ELR (cell line): ENCODE data around the gene TBP.

Experiments
- DNase-seq: peaks from one replicate; pipeline ENCODE4 v3.0.0-alpha.2; 2015; ENCODE audit warnings: low read depth

Gene TBP

GRCh38 chr6:170535004-170535403 is 19.2 kb upstream of the TBP start:
- DNase-seq: no peak

- no peak for DNase-seq
These were observed 17.5 kb upstream of the TBP start for GRCh38 chr6:170536671-170537070.

DNA sequence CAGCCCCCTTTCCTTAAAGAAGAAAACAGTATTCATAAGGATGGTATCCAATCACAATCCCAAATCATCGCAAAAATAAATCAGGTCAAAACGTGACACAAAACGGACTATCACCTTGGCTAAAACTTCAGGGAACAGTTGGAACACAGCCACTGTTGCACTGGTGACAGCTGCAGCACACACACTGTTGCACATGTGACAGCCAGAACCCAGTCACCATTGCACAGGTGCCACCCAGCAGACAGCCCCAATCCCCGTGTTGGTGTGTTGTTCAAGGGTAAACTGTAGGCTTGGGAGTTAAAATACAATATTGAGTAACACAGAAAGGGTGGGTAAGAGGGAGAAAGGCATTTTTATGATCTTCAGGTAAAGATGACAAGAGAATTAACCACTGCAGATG is 16.8 kb upstream of the TBP start:
- DNase-seq: no peak

GRCh38 chr6:170542031-170542719 is 12.0 kb upstream of the TBP start:
- no peak for DNase-seq

- no peak for DNase-seq
These were observed 8.8 kb upstream of the TBP start for GRCh38 chr6:170545405-170545804.

- DNase-seq: peak; percentile 98
These were observed 1.2 kb upstream of the TBP start, which contains the start of gene PSMB1 for GRCh38 chr6:170552765-170553533. TSS of gene PSMB1 (minus strand) at chr6:170553307. CDS start at chr6:170553242, 65 bp downstream.

DNA sequence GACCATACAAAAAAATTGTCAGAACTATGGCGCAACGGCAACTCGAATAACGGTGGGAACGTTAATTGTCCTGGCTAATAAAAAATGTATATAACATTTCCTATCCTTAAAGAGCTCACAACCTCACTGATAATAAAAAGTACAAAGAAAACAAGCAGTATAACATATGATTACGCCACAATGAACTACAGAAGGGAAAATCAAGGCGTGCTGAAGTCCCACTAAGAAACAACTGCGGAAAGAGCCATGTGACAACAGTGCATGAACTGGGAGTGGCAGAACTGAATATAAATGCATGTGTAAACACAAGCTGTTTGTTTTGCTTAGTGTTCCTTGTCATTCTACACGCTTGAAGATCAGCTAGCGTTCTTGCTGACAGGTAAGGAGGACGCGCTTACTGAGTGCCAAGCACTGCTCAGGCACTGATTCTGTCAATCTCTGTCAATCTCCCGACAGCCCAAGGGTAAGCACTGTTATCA is 596 bp upstream of the TBP start:
- DNase-seq: peak; percentile 44

DNA sequence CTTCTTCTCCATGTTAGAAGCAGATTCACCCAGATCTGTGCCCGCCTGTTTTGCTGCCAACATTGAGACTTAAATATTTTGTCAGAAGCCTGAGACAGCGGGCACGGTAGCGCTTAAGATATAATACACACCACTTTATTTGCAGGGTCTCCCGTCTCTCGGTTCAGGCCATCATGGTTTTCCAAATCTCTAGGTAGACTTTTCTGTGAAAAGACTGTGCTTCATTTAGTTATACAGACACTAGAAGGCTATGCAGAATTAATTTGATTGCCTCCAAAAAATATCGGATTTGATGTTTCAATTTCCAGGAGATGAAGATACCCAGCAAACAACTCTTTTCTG is 598 bp downstream of the TBP start:
- no peak for DNase-seq

DNA sequence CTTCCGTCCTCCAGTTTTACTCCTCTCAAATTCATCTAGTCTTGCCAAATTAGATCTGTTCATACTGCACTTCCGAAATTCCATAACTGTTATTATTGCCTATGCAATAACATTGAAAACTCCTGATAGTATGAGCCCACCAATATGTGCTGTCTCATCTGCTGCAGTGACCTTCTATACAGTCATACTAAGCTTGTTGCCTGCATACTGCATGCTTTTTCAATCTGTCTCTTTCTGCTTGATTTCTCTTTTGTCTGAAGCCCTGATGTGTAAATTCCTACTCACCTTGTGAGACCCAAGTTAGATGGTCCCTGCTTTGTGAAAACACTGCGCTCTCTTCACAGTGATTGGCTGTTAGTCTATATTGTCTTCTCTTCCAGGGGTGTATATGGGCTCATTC is 1.1 kb downstream of the TBP start:
- DNase-seq: no peak

GRCh38 chr6:170561555-170561954 is 7.4 kb downstream of the TBP start:
- no peak for DNase-seq

DNA sequence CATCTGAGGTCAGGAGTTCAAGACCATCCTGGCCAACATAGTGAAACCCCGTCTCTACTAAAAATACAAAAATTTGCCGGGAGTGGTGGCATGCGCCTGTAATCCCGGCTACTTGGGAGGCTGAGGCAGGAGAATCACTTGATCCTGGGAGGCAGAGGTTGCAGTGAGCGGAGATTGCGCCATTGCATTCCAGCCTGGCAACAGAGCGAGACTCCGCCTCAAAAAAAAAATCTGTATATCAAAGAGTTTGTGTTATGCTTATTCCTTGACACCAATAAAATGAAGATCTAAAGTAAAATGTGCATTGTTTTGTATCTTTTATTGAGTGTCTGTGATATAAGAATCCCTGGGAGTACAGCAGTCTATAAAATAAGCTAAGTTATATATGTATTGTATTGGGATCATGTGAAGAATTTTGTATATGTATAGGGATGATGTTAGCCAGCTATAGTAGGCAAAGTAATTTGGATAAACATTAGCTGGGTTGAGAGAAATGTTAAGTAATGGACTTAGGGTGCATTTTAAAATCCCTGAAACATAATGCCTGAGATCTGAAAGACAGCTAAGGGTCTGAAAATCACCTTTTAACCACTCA is 10.9 kb downstream of the TBP start:
- DNase-seq: no peak

DNA sequence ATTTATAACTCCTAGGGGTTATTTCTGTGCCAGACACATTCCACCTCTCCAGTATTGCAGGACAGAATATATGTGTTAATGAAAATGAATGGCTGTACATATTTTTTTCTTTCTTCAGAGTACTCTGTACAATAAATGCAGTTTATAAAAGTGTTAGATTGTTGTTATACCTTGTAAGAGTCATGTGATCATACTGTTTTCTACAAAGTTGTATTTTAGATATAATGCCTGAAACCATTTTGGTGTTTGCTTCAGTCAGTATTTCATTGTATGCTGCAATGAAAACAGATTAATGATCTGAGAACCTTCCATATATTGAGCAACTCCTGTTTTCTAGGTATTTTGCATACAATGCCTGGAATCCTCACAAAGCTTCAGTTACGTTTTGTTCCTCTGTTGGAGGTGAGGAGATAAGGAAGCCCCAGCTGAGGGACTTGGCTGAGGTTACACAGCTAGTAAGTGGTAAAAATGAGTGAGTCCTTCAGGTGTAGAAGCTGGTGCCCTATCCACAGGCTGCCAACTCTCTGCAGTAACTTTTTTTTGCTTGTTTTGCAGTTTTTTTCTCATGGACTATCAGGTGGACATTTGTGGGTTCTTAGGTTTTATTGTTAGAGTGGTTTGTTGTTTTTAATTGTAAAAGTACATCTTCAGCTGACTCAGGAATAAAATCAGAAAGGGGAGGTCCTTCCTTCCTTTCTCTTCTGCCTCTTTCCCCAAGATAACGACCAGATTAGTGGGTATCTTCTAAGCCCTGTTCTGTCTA is 18.7 kb downstream of the TBP start:
- DNase-seq: no peak

GRCh38 chr6:170575250-170575649 is 21.1 kb downstream of the TBP start:
- peak; percentile 34 for DNase-seq

DNA sequence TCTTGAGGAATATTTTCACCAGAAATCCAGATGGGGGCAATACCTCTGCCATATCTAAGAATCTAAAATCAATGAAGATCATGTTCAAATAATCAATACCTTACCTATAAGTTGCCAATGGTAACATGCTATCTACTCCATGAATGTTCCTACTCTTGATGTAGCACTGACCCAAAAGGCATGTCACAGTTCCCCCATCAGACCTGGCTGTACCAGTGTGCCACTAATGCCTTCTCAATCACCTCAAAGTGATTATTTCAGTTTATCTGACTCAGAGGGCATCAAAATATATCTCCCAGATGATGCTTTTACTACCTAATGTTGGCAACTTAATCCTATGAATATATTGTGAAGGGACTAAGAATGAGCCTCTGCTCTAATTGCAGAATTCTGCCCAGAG is 24.7 kb downstream of the TBP start:
- DNase-seq: no peak

DNA sequence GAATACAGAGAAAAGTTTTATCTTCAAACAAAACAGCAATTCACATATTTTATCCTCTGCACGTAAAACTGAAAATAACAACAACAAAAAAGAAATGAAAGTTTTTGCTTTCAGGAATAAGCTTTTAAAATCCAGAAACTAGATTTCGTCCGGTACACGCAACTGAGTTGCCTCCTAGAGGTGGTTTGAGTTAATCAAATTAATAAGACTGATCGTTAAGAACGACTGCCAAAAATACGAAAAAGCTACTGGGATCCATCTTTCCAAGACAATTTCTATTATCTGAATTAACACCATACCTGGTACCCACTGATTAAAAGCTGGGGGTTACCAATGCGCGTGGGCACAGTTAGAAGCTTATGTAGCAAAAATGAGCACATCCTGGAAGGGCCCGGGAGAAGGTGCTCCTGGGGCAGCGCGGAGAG is 29.6 kb downstream of the TBP start:
- peak; percentile 29 for DNase-seq

DNA sequence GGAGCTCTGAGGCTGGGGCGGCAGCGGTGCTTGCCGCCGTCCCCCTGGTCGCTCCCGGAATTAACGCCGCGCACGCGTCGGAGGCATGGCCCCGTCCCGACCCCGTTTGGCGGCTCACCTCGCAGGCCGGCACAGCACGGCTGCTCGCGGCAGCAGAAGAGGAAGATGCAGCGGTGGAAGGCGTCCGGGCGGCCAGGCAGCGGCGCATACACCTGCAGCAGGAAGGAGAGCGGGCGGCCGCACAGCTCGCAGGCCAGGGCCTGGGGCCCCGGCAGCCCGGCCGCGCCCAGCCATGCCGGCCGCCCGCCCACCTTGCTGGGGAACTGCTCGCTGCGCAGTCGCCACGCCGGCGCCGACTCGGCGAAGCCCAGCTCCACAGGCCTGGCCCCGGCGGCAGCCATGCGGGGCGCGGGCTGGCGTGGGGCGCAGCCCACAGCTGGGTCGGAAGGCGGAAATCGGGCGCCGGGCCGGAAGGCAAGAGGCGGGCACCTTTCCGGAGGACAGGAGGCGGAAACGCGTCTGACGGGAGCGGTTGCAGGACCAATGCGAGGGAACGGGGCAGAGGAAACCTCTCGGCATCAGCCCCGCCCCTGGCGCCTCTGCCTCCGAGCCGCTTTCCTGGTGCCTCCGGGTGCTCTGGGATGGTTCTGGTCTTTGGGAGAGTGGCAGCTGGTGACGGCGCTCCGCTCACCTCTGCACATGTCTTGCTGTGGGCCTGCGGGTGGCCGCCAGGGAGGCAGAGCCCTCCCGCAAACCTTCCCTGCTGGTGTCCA is 30.2 kb downstream of the TBP start, which contains the start of gene PDCD2:
Gene PDCD2, minus strand, starts transcription at position 457 of the 773 bp plus-strand sequence. Its CDS starts 56 bp downstream, at position 401.
- DNase-seq: peak; percentile 96

GRCh38 chr6:170584954-170585498 is 30.9 kb downstream of the TBP start:
- no peak for DNase-seq

- DNase-seq: no peak
These were observed 36.6 kb downstream of the TBP start for GRCh38 chr6:170590725-170591124.

DNA sequence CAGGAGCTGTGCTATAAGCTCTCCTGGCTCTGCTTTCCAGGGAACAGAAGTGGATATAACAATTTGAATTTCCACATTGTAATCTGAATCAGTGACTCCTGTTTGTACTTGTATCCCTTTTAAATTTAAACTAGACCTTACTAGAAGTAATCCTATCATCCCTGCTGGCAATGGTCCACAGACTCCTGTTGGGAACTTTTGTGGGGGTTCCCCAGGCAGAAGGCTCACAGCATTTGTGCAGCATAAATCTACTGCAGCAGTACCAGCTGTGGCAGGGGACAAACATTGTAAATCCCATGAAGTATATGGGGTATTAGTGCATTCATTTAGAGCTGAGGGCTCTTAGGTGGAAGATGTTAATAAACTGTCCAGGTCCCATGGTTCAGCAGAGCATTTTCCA is 42.3 kb downstream of the TBP start:
- no peak for DNase-seq

DNA sequence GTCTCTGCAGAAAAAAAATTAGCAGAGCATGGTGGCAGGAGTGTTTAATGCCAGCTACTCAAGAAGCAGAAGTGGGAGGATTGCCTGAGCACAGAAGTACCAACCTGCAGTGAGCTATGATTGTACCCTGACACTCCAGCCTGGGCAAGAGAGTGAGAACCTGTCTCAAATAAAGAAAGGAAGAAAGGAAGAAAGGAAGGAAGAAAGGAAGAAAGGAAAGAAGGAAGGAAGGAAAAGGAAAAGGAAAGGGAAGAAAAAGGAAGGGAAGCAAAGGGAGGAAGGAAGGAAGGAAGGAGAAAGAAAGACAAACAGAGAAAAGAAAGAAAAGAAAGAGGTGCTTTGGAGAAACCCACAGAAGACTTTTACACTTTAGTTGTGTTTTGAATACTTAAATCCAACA is 43.1 kb downstream of the TBP start:
- no peak for DNase-seq

DNA sequence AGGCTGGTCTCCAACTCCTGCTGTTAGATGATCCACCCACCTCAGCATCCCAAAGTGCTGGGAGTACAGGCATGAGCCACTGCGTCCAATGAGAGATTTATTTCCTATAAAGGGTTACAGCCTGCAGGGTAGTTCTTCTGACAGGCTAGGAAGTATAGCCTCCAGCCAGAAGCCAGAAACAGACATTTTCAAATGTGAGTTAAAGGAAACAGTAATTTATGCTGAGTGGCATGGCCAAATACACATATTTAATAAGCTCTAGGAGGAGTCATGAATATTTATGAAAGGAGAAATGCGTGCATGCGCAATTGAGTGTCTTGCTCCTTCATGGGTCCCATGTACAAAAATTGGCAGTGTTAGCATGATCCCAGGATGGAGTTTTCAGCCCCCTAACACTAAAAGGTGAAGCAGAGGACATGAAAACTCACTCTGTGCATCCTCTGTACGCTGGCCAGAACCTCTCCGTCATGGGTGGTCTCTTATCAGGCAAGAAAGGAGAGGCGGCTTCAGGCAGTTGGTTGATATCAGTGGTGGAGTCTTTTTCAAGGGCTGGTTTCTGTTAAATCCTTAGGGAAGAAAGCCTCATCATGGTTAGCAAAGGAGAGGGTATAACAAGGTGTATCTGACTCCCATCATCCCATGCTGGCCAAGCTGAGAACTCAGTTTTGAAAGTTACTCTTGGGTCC is 51.5 kb downstream of the TBP start:
- no peak for DNase-seq
